Ectodermal cell (in vitro differentiated cells): ENCODE measurements around the gene DIP2C.
"Not testable (repeated sequence)": the region's sequence is repeated elsewhere in the genome, so short reads cannot be mapped to it uniquely, and the experiment has no call there.

ENCODE experiments used
- H3K27ac ChIP-seq: 2 replicates; pipeline ENCODE4 v1.7.0; 2013; ENCODE audit warnings: mild to moderate bottlenecking, low read depth, low read length; ENCODE audit not compliant: insufficient read depth, poor library complexity, severe bottlenecking
- H3K27me3 ChIP-seq: 2 replicates; pipeline ENCODE4 v1.7.0; 2013; ENCODE audit warnings: mild to moderate bottlenecking, low read length; ENCODE audit not compliant: insufficient read depth, control insufficient read depth, poor library complexity, severe bottlenecking
- H3K36me3 ChIP-seq: one replicate; pipeline ENCODE4 v1.7.0; 2013; ENCODE audit warnings: low read length; ENCODE audit not compliant: control insufficient read depth, insufficient read depth
- H3K4me1 ChIP-seq: one replicate; pipeline ENCODE4 v1.7.0; 2013; ENCODE audit warnings: low read length; ENCODE audit not compliant: control insufficient read depth, insufficient read depth
- H3K4me3 ChIP-seq: 2 replicates; pipeline ENCODE4 v1.7.0; 2013; ENCODE audit warnings: low read depth, low read length, control low read depth; ENCODE audit not compliant: insufficient read depth
- H3K9me3 ChIP-seq: 2 replicates; pipeline ENCODE4 v1.7.0; 2013; ENCODE audit warnings: mild to moderate bottlenecking, low read length, moderate library complexity; ENCODE audit not compliant: control insufficient read depth
- WGBS, 2 experiments: methylation state at CpG; one replicate each; pipeline ENCODE4 v1.1.7; 2013; ENCODE audit warnings: missing lambda C conversion rate in 2 of 2; 5-methylcytosine and 5-hydroxymethylcytosine counted together

The DIP2C gene

DNA sequence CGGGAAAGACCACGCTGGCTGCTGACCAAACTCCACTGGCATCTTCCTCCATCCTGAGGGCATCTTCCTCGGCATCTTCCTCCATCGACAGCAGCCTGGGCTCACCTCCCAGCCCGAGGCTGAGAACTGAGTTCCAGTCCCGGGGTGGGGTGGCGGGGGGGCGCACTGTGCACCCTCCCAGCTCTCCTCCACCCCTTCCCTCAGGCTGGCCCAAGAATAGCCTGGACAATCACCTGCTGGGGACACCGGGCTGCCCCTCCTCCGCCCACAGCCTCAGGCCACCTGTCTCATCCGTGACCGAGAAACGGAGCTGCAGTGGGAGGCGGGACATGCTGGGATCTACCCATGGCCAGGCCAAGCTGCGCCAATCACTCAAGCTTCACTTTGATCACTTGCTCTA is 37.2 kb downstream of the DIP2C start:
- WGBS, 2 experiments, result 84 to 87% methylated on average over 15 of the region's 15 CpGs
- no peaks in the 10 kb centered on the region for H3K9me3 ChIP-seq
- no peak overlapping the region for H3K27ac ChIP-seq
- H3K4me1 ChIP-seq, result peaks cover 4% of the 10 kb centered on the region
- no peaks in the 10 kb centered on the region for H3K27me3 ChIP-seq
- H3K36me3 ChIP-seq, result no peaks in the 10 kb centered on the region
- H3K4me3 ChIP-seq, result no peak overlapping the region

DNA sequence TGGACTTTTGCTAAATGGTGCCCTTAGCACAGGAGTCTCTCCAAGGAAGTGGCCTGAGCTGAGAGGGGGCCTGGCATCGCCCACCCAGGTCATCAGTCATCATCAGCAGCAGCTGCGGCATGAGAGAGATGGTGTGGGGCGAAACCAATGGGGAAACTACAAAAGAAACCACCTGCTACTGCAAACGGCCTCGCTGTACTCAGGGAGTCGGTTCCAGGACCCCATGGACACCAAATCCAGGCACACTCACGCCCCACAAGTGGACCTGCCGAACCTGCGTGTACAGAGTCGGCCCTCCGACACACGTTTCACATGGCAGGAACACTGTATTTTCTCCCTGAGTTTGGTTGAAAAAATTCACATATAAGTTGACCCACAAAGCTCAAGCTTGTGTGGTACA is 37.8 kb downstream of the DIP2C start:
- 94 to 95% methylated on average over 12 of the region's 12 CpGs for WGBS, 2 experiments
- Histone ChIP-seq H3K9me3 (no peaks in the 10 kb centered on the region), H3K36me3 (no peaks in the 10 kb centered on the region), H3K27ac (no peak overlapping the region), H3K27me3 (no peaks in the 10 kb centered on the region), H3K4me1 (peaks cover 4% of the 10 kb centered on the region), H3K4me3 (no peak overlapping the region)

DNA sequence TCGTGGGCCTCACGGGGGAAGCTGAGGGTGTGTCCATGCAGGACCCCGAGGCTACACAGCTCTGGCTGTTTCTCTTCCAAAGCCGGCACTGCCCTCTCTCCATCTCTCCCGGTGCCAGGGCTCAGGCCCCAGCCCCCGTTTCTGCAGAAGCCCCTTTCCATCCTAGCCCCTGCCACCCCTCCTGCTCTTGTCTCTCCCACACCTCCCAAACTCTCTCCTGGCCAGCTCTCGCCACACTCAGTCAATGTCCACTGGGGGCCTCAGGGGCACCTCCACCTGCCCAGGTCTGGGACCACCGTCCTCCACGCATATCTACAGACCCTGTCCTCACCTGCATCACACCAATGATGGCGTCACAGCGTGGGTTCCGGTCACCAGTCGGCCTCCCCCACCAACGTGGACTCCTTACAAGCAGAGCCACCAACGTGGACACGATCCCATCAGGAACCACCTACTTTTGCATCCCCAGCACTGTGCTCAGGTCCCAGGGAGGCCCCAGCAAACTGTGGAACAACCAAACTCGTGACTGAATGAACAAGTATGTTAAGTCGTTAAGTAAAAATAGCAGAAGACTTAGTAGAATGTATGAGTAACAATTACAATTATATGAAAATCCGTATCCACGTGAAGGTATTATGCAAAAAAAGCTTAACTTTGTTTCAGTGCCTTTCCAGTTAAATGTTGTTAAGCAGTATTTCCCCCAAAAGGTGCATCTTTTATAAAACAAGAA is 38.4 kb downstream of the DIP2C start:
- 92 to 93% methylated on average over 20 of the region's 20 CpGs for WGBS, 2 experiments
- Histone ChIP-seq H3K4me1 (peaks cover 4% of the 10 kb centered on the region), H3K27ac (no peak overlapping the region), H3K4me3 (no peak overlapping the region), H3K27me3 (no peaks in the 10 kb centered on the region), H3K36me3 (no peaks in the 10 kb centered on the region), H3K9me3 (no peaks in the 10 kb centered on the region)

DNA sequence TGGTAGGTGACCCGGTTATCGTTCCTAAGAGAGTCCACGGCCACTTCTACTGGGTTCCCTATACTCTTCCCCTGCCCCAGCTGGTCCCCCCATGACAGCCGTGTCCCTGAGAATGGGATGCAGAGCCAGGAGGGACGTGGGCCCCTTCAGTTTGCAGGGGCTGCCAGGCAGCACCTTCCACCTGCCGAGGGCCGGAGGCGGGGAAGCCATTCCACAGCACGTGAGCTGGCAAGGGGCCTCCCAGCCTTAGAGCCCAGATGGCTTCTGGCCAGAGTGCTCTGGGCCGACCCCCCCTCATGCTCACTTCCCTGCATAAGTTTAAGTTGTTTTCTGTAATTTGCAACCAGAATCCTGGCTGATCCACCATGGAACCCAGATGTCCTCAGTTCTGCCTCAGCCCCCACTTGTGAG is 39.0 kb downstream of the DIP2C start:
- Histone ChIP-seq H3K36me3 (no peaks in the 10 kb centered on the region), H3K27me3 (no peaks in the 10 kb centered on the region), H3K9me3 (no peaks in the 10 kb centered on the region), H3K4me1 (peaks cover 4% of the 10 kb centered on the region), H3K4me3 (no peak overlapping the region), H3K27ac (no peak overlapping the region)
- WGBS, 2 experiments, result 88 to 91% methylated on average over 10 of the region's 10 CpGs

DNA sequence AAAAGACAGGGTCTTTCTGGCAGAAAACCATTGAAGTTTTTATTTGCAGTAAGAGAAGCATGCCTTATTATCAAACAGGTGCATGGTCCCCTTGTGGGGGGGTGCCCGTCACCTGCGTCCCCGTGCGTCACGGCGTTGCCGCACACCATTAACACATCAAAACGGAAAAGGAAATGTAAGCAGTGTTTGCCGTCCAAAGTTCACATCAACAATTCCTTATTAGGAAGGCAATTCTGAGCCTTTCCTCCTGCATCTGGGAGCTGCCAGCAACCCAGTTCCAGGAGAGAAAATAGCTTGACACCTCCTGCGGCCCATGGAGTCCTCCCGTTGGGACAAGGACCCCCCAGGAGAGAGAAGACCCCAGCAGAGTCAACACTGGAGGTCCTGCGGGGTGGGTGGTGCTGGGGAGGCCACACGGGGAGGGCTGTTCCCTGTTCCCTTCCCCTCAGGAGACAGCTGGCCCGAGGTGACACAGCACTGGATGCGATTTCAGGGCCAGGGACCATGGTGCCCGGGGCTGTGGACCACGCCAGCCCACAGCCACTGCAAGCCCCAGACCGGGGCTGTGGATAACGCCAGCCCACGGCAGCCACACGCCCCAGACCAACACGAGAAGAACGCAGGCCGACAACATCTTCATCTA is 39.5 kb downstream of the DIP2C start:
- Histone ChIP-seq H3K4me1 (peaks cover 4% of the 10 kb centered on the region), H3K9me3 (no peaks in the 10 kb centered on the region), H3K4me3 (no peak overlapping the region), H3K27me3 (no peaks in the 10 kb centered on the region), H3K36me3 (no peaks in the 10 kb centered on the region), H3K27ac (no peak overlapping the region)
- 90% methylated on average over 24 of the region's 24 CpGs for WGBS, 2 experiments

DNA sequence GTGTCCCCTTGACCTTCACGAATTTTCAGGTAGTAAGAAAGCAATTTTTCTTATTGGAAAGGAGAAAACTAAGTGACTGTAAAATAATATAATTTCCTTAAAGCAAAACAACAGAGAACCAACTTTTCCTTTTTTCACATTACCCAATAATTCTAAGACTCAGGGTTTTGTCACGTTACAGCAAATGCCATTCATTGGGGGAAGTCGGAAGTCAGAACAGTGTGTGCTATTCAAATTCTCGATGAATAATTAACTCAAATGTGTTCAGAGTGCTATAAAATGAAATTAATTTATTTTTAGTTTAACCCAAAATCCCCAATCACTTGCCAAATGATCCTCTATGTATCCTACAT is 40.0 kb downstream of the DIP2C start:
- peaks cover 4% of the 10 kb centered on the region for H3K4me1 ChIP-seq
- H3K27me3 ChIP-seq, result no peaks in the 10 kb centered on the region
- no peak overlapping the region for H3K4me3 ChIP-seq
- H3K9me3 ChIP-seq, result no peaks in the 10 kb centered on the region
- 94 to 98% methylated on average over 4 of the region's 4 CpGs for WGBS, 2 experiments
- no peak overlapping the region for H3K27ac ChIP-seq
- no peaks in the 10 kb centered on the region for H3K36me3 ChIP-seq

DNA sequence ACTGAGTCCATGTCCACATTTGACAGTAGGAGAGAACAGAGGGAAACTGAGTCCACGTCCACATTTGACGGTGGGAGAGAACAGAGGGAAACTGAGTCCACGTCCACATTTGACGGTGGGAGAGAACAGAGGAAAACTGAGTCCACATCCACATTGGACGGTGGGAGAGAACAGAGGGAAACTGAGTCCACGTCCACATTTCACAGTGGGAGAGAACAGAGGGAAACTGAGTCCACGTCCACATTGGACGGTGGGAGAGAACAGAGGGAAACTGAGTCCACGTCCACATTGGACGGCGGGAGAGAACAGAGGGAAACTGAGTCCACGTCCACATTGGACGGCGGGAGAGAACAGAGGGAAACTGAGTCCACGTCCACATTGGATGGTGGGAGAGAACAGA is 42.4 kb downstream of the DIP2C start:
- not testable (repeated sequence) for H3K36me3 ChIP-seq, H3K9me3 ChIP-seq, H3K4me3 ChIP-seq, H3K27ac ChIP-seq, H3K4me1 ChIP-seq, H3K27me3 ChIP-seq
- 92 to 96% methylated on average over 15 of the region's 15 CpGs for WGBS, 2 experiments

DNA sequence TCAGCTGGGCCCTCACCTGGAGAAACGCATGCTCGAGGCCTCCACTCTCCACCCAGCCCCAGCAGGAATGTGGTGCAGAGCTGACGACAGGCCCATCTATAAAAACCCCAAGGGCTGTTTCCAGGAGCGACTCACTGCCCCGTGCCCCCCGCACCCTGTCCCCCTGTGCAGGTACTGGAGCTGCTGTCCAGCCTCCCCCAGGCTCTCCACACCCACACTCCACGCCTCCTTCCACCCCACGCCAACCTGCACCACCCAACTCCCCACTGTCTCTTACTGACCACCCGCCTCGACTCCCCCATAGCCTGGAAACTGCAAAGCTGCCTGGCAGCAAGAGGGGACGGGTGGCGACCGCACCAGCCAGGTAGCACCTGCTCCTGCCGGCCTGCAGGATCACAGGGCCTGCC is 43.3 kb downstream of the DIP2C start:
- no peak overlapping the region for H3K4me3 ChIP-seq
- no peaks in the 10 kb centered on the region for H3K27me3 ChIP-seq
- no peak overlapping the region for H3K27ac ChIP-seq
- 91% methylated on average over 14 of the region's 14 CpGs for WGBS, 2 experiments
- no peaks in the 10 kb centered on the region for H3K36me3 ChIP-seq
- H3K9me3 ChIP-seq, result no peaks in the 10 kb centered on the region
- no peaks in the 10 kb centered on the region for H3K4me1 ChIP-seq

DNA sequence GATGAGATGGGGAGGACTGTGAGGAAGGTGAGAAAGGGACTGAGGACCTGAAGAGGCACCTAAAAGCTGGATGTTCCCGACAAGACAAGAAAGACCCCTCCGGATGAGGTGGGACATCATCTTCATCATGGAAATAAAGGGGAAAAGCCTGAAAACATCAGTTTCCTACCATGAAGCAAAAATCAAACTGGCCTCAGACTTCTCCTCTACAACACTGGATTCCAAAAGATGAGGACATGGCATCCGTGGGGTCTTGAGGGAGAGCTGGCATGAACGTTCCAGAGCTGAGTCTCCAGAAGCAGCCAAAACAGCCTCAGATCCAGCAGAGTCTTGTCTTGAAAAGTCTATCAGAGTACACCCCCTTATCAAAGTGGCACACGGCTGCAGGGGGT is 44.5 kb downstream of the DIP2C start:
- Histone ChIP-seq H3K9me3 (no peaks in the 10 kb centered on the region), H3K4me1 (no peaks in the 10 kb centered on the region), H3K27ac (no peak overlapping the region), H3K36me3 (no peaks in the 10 kb centered on the region), H3K4me3 (no peak overlapping the region), H3K27me3 (no peaks in the 10 kb centered on the region)
- WGBS, 2 experiments, result 93 to 94% methylated on average over 4 to 5 of the region's 5 CpGs

DNA sequence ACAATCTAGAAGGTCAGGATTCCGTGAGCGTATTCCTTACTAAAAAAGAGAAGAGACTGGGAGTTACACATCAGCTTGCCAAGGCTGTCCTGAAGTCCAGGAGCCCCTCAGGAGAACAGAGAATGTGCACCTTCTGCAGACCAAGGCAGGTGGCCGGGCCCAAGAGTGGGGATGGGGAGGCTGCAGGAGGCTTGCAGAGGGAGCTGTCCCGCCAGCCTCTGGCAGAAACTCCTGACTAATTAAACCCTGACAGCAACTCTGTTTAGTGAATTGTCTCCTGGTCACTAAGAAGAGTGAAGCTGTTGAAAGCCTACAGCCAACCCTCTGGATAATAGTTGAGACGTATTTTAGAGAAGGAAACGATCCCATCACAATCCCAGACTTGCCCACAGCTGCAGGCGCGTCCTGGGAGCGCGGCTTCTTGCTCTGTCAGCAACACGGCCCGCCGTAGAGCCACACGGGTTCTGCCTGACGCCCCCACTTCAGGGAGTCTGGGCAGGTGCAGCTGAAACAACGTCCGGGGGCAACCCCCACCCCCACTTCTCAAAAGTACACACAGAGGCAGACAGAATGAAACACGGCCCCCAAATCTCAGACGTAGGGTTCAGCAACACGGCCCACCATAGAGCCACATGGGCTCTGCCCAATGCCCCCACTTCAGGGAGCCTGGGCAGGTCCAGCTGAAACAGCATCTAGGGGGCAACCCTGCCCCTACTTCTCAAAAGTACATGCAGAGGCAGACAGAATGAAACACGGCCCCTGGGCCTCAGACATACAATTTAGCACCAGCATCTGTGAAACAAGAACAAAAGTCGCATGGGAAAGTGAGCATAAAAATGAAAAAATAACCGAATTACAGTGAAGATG is 45.2 kb downstream of the DIP2C start:
- Histone ChIP-seq H3K4me3 (no peak overlapping the region), H3K27me3 (no peaks in the 10 kb centered on the region), H3K9me3 (no peaks in the 10 kb centered on the region), H3K4me1 (no peaks in the 10 kb centered on the region), H3K36me3 (no peaks in the 10 kb centered on the region), H3K27ac (no peak overlapping the region)
- WGBS, 2 experiments, result 86 to 89% methylated on average over 23 of the region's 23 CpGs
